Glomerular endothelial cell (primary cell): ENCODE data around the gene RAB11FIP5. TPM values are rescaled to one million over a fixed set of nuclear protein-coding genes. Genes with fewer than 3 reads are reported as not detected.
"Not testable (repeated sequence)": the region's sequence is repeated elsewhere in the genome, so short reads cannot be mapped to it uniquely, and the experiment has no call there.

Experiments
- DNase-seq: peaks from one replicate; pipeline ENCODE4 v3.0.0-alpha.2; 2011; ENCODE audit warnings: low read depth, low spot score; ENCODE audit errors: extremely low read depth
- total RNA-seq: library from RNA; depleted of rRNA; stranded (reverse); fragments of >200 nt; gene quantifications from 2 replicates; pipeline ENCODE4 v1.2.3, GENCODE V29; 2015

The RAB11FIP5 gene
- total RNA-seq, 1 donor from 2014 or later = 69.5 TPM

GRCh38 chr2:73070643-73071359 is 41.9 kb downstream of the RAB11FIP5 start:
- DNase-seq = no peak

GRCh38 chr2:73069855-73070642 is 42.7 kb downstream of the RAB11FIP5 start:
- DNase-seq = no peak

GRCh38 chr2:73069041-73069854 is 43.5 kb downstream of the RAB11FIP5 start:
- DNase-seq = no peak

DNA sequence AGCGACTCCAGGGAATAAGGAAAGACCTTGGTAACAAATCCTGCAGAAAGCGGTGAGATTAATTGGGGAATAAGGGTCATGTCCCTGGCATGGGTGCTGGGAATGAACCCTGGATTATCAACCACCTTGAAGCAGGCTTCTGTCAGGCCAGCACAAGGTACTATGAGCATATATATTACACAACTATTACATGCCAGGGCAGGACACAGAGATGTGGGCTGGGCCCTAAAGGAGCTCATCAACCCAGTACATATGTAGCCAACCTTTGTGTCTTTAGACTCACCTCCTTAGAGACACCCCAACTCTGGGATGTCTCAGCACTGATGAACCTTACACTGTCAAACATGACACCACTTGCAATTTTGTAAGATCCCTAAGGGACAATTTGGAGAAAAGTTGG is 44.6 kb downstream of the RAB11FIP5 start:
- no peak for DNase-seq

- no peak for DNase-seq
These were observed 45.7 kb downstream of the RAB11FIP5 start for GRCh38 chr2:73067043-73067442.

GRCh38 chr2:73065070-73065469 is 47.7 kb downstream of the RAB11FIP5 start:
- DNase-seq = not testable (repeated sequence)

GRCh38 chr2:73063909-73064875 is 48.6 kb downstream of the RAB11FIP5 start:
- DNase-seq = no peak

GRCh38 chr2:73063472-73063871 is 49.3 kb downstream of the RAB11FIP5 start:
- DNase-seq = no peak

GRCh38 chr2:73059106-73059505 is 53.6 kb downstream of the RAB11FIP5 start:
- no peak for DNase-seq

DNA sequence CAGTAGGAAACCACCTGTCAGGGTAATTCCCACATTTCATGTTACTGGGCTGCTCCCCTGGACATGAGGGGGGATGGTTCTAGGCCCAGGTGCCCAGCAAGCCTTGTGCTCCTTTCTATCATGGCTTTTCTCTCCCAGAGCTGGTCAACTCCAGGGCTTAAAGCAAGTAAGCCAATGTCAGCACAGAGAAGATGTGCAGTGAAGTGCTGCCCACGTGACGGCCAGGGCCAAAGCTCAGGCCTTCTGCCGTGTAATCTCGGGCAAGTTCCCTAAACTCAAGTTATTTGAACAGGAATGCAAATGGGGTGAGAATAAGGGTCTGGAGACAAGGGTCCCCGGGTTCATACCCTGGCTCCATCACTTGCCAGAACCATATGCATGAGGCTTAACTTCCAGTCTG is 57.8 kb downstream of the RAB11FIP5 start:
- no peak for DNase-seq

DNA sequence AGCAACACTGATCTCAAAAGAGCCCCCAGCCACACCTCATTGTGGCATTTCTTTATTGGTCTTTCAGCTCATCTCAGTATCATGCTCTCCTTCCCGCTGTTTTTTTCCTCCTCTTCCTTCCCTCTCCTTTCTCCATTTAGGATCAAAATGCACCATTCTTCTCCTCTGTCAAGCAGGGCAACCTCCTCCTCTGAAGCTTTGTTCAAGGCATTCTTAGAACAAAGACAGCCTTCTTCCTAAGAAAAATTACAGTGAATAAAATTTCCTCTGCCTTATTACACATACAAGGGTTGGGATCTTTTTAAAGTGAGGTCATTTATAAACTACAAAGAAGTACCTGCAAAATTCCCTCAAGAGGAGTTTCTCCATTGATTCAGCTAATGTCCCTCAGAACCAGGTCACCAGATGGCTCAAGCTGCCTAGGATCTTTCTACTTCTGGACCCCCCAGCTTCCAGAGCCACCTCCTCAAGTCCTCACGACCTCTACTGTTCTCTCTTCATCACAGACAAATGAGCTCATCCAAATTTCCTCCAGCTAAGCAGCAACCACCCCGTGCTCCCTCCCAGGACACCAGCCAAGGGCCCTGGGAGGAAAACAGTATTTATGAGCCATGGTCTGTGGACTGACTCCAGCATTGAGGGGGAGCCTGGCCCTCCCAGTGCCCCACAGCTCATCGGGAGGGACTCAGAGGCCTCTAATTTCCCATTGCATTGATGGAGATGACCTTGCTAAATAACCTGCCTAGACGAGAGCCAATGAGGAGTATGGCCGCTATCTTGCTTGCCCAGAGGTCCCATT is 59.2 kb downstream of the RAB11FIP5 start:
- no peak for DNase-seq

DNA sequence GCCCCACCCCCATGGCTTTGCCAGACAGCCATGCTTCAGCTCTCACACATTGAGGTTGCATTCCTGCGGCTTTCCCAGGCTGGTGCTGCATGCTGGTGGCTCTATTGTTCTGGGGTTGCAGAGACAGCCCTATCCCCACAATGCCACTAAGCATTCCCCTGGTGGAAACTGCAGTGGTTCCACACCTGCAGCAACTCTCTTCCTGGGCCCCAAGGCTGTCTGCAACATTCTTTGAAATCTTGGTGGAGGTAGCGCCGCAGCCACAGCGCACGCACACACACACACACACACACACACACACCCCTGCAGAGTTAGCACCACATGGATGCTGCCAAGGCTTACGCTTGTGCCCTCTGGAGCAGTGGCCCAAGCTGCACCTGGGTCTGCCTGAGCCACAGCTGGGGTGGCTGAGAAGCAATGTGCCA is 62.6 kb downstream of the RAB11FIP5 start:
- DNase-seq = no peak

DNA sequence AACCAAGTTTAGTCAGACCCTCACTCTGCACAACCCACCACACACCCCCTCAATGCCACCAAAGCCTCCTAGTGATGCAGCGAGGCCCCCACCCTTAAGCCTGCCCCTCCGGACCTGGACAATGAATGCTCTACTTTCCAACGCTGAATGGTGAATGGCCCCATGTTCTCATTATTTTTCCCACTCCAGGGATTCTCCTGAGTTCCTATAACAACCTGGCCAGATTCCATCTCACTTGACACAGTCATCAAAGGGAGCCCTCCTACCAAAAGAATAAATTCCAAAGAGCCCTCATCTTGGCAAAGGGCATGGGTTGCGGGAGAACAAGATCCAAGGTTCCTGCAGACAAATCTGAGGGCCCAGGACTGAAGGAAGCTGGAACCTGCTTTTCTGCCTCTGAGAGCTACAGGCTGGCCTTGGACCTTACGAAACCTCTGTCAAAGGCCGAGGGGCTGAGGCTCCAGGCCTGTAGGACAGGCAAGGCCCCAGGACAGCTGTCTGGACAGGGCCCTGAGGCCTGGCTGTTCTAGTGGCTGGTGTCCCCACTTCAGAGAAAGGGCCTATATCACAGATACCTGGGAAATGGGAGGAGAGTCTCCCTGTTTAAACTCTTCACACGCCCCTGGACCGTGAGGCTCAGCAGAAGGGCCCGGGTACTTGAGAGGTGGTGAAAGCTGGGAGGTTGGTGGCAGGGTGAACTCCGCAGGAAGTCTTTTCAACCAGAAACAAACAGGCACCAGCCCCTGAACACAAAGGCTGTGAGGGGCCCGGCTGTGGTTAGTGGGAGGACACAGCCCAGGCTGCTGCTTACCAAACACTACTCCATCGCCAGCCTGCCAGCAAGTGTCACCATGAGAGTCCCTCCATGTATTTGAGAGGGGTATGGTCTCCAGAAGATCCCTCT is 68.6 kb downstream of the RAB11FIP5 start:
- no peak for DNase-seq

GRCh38 chr2:73043276-73043675 is 69.5 kb downstream of the RAB11FIP5 start:
- no peak for DNase-seq

DNA sequence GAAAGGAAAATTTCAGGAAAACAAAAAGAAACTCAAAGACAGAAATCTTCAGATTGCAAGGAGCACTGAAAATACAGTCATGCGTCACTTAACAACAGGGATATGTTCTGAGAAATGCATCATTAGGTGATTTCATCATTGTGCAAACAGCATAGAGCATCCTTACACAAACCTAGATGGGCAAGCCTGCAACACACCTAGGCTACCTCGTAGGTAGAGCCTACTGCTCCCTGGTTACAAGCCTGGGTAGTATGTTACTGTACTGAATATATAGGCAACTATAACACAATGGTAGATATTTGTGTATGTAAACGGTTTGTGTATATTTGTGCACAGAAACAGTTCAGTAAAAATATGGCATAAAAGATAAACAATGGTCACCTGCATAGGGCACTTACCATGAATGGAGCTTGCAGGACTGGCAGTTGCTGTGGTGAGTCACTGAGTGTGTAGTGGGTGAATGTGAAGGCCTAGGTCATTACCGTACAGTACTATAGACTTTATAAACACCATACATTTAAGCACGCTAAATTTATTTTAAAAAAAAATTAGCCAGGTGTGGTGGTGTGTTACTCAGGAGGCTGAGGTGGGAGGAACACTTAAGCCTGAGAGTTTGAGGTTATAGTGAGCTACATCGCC is 74.7 kb downstream of the RAB11FIP5 start:
- DNase-seq = no peak

- no peak for DNase-seq
These were observed 76.0 kb downstream of the RAB11FIP5 start for GRCh38 chr2:73036766-73037165.

DNA sequence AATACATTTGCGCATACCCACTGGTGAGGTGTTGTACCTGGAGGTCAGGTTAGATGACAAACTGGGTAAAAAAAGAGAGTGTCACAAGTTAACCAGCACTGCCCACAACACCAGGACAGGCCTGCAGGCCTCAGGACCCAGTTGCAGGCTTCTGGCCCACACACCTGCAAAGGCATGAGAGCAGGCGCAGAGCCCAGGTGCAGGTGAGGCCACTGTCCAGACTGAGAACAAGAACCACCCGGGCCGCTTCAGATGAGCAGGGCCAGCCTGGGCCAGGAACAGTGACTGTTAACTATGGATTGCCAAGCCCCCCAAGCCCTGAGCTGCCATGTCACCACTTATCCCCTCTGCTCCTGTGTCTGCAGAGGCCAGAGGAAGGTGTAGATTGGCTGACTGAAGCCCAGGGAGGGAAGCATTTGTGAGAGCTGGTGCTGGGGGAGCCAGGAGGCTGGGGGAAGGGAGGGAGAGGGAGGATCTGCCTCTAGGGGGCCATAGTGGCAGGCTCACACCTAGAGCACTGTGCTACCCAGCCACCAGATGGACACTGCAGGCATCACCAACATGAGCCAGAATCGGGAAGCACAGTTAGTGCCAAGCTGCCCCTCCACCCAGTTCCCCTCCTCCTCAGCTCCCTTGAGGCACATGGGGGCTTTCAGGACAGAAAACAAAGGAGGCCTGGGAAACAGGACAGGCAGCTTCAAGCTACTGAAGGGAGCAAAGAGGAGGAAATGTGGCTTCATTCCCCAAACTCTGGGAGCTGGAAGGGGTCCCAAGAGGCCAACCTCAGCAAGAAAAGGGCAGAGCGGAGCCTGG is 76.6 kb downstream of the RAB11FIP5 start:
- DNase-seq = no peak
